NCI-H2081 (cell line): ENCODE data around the gene DHCR24.

Source experiments
- DNase-seq, 2 experiments: peaks; one replicate each; lab custom pipeline; 2025; lab: John Stamatoyannopoulos, UW

Gene DHCR24

DNA sequence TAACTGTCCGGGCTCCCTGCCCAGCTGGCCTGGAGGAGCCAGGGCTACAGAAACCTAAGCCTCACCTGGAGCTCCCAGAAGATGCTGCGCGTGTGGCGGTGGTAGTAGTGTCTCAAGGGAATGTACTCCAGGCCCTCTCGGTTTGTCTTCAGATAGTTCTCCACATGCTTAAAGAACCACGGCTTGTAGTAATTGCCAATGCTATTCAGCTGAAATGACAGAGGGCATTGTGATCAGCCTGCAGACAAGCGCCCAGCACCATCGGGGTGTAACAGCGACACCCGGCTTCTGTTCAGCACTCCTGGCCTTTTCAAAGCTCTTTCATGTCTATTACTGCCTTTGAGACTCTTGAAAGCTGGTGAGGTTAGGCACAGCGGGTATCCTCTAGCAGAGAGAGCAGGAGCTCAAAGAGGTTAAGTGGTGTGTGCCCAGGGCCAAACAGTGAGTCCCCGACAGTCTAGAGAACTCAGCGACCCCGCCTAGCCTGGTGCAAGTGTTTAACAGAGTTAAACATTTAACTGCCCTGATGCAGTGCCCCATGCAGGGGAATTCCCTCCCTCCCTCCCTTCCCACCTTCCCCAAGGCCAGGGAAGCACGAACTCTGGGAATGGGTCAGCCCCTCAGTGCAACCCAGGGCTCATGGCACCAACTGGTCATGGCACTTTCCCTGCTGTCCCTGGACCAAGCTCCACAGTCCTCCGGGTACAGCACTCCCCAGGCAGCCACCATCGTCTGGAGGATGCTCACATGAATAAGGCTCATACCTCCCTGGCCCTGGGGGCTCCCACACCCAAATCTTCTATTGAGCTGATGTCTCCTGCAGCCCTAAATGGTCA, 21.5 kb downstream of the DHCR24 start:
- no peak for DNase-seq

DNA sequence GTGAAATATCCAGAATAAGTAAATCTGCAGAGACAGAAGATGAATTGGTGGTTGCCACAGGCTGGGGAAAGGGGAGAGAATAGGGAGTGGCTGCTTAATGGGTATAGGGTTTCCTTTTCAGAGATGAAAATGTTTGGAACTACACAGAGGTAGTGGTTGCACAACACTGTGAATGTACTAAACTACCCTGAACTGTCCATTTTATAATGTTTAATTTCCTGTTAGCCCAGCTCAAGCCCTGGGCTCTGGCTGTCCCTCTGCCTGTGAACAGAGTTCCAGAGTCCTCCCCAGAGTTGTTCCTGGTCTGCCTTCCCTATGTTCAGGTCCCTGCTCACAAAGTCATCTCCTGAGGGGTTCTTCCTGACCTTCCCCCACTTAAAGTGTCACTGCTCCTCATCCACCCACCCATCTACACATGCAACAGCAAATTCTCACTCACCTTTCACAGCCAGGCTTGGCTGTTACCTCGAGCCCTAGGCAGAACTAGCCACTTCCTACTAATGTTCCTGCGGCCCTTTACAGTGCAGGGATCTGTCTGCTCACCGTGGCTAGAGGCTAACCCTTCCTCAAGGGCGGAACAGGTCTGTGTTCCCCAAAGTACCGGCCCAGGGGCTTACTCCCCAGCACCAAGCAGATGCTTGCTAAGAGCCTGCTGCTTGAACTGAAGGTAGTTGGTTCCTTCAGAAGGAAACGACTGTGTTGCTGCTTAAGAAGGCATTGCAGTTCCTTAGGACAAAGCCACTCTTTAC, 22.4 kb downstream of the DHCR24 start:
- DNase-seq = no peak

DNA sequence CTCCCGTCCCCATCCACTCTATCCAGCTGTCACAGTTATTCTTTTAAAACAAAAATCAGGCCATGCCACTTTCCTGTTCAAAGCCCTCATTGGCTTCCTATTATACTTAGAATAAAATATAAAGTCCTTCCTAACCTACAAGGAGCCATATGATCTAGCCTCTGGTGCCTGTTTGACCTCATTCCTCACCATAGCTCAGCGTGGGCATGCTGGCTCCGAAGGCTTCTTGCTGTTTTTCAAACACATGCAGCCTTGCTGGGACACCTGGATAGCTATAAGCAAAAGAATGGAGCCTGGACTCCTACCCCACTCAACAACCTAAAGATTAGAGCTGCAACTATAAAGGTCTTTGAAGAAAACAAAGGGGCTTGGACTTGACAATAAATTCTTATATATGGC, 23.7 kb downstream of the DHCR24 start:
- DNase-seq = no peak

DNA sequence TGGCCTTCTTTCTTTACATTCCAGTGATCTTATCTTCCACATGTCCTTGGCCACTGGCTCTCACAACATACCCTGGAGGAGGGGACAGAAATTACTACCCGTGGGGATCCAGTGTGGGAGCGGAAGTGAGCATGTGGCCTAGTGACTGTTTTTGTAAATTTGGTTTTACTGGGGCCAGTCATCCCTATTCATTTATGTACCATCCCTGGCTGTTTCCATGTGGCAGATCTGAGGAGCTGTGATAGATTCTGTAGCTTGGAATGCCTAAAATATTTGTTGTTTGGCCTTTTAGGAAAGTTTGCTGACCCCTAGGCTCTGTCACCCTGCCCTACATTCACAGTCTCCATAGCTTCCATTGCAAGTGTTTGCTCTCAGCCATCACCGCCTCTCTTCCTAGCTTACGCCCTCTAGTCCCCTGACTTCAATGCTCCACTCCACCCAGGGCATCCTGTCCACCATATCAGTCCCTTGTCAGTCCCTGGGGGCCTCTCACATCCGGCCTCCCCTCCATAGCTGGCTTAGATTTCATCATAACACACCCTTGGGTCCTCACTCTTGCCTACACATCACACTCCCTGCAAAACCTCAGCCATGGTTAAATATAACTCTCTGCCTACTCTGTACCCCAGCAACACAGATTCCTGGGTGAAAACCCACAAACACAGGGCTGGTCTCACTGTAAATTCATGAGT, 25.8 kb downstream of the DHCR24 start:
- no peak for DNase-seq

DNA sequence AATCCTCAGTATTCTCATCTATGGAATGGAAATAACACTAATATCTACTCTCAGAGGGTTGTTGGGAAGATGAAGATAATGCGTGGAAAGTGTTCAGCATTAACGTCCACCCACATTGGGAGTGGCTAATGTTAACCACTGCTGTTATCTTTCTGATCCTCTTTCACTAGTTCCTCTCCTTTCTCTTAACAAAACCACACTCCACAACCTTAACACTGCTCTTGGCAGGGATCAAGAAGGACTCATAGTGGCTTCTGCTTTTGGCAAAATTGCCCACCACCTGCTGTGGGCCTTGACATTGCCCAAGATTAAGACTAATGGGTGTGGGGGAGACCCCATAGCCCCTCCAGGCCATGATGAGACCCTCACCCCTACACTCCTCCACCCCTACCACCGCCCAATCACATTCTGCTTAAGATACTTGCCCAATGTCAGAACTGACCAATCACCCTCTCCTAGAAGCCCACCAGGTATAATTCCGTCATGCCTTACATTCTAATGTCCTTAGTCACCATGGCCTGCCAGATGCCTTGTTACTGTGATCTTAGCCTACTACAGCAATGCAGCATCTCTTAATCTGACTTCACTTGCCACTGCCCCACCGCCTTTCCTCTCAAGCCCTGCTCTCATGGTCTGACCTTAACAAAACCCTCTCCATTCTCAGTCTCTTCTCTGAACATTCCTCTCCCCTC, 27.1 kb downstream of the DHCR24 start:
- no peak for DNase-seq

DNA sequence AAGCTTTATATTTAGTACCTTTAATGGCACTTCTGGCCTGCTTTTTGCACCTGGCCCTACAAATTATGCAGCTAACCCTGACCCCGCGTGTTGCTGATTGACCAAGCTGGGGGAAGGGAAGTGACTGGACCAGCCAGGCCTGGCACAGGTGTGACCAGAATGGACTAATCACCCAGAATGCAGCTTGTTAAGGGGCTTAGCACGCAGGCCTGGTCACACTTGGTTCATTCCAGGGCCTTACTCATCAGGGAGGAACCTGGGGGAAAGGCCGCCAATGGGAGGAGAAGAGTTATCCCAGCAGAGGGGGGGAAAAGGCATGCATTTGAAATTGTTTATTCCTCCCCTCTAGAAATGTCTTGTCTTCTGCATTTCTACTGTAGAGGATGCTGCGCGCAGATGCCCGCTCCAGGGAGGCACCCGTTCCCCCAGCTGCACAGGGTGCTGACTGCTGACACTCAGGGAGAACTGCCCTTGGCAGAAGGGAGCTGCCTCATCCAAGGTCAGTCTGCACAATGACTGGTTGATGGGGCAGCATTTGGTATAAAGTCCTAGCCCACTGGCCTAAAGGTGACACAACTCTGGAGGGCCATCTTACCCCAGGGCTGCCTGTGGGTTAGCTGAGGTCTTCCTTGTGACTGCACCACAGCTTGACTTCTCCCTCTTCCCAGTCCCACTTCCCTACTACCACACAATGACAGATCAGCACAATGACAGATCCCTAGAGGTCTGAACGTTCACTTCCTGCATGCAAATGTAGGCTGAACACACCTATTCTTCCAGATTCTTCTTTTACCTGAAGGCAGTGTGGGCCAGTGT, 29.0 kb downstream of the DHCR24 start:
- DNase-seq = no peak

DNA sequence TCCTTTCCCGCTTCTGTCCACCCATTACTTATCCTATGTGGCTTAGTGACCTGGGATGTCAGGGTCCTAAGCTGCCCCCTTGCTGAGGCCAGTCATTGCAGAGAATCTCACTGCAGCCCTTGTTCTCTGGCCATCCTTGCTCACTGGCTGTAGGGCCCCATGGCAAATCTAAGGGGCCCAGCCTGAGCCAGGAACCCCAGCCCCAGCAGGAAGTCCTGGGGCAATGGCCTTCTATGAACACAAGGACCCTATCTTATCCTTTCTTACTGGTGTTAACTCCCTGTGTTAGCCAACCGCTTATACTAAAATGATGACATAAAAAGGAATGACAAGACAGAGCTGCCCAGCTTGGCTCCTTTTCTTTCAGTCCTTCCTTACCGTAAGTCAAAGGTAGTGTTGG, 29.9 kb downstream of the DHCR24 start:
- DNase-seq = no peak

DNA sequence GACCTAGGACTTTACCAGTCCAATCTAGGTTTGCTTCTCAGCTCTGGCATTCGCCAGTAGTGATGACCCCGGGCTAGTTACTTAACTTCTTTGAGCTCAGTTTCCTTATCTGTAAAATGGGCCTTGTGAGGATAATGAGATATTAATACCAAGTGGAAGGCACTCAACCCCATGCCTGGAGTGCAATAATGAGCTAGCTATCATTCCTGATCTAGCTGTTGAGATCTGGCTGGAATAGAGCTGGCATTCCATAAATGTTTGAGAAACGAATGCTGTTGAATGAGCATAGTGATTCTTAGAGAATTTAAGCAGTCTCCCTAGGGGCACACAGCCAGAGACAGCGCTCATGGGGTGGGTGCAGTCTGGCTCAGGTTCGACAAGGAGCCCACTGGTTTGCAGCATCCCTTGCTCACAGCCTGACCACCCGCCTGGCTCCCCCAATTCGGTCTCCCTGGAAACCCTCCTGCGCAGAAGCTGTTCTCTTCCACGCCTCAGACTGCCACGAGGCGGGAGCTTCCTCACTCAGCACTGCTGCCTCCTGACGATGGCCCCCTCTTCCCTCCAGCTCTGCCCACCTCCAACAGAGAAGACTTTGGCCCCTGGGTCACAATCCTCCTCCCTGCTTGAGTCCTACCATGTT, 32.5 kb downstream of the DHCR24 start:
- no peak for DNase-seq

DNA sequence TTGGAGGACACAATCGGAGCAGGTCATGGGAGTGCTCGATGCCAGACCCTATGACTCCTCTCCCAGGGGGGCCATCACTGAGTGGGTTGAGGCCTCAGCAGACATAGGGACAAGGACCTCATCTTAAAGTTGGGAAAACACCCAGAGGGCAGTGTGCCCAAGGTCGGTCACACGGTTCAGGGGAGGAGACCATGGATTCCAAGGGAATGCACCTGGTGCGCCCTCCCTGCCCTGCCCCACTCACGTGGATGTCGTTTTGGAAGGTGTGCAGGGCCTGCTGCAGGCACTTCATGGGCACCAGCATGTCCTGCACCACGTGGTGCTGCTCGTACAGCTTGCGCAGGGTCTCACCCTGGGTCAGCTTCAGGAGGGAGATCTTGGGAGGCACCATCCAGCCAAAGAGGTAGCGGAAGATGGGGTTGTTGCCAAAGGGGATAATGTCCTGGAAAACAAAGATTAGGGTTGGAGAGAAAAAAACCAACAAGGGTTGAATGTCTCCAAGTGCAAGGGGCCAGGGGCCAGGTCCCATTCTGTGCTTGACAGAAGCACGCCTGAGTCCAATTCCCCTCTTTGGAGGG, 33.1 kb downstream of the DHCR24 start:
- no peak for DNase-seq

DNA sequence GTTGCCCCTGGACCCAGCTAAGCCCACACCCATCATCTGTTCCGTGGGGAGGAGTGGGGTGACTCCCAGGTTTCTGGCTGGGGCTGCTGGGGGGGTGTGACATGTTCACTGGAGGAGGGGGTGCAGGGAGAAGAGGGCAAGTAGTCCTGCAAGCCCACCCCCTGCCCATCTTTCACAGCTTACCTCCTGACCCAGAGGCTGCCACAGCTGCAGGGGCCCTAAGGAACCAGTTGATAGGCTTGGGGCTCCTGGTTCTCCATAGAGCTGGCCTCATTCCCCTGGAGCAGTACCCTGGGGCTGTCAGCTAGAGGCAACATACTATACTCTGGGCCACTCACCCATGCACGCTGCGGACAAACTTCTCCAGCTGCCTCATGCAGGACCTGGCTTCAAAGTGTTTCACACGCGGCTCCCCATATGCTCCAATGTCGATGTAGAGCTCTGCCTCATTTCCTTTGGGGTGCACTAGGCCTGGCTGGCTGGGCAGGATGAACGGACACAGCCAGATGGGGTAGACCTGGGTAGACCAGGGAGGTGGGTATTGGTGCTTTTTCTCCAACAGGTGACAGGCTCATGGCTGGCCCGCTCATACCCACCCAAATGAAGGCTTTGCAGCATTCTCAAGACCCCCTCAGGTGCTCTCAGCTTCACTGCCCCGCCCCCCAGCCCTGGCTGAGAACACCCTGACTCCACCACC, 33.8 kb downstream of the DHCR24 start:
- DNase-seq = no peak

DNA sequence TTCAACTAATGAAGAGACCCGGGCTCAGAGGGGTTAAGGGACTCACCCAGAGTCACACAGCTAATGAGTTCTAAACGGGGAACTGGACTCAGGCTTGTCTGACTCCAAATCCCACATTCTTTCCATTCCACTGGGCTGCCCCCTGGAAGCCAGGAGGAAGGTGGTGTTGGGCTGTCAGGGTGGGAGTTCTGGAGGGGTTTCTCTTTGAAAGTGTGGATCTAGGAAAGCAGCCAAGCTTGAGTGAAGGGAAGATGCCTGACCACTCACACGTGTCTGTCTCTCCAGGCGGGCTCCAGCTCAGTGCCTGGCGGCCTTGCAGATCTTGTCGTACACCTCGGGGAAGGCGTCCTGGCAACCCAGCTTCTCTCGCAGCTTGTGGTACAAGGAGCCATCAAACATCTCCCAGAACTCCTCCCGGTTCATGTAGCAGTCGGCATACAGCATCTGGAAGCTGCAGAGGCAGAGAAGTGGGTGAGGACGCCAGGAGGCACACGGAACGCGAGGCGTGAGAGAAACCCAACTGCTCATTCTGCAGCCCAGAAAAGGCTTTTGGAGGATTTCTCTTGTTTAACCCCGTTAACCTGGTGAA, 35.0 kb downstream of the DHCR24 start:
- DNase-seq = no peak

DNA sequence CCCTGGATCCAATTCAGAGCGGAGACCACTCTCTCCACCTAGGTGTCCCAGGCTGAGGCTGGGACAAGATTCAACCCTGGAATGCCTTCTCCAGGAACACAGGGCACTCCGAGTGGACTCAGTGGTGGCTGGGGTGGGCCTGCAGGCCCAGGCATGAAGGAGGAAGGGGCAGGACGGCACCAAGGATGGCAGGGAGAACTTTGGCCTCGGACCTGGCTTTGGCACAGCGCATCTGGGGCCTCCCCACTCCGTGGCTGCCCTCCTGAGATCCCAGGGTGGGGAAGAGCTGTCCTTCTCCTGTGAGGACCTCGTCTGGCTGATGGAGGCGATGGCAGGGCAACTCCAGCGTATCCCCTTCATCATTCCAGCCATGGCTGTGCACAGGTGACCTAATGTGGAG, 35.6 kb downstream of the DHCR24 start:
- no peak for DNase-seq

DNA sequence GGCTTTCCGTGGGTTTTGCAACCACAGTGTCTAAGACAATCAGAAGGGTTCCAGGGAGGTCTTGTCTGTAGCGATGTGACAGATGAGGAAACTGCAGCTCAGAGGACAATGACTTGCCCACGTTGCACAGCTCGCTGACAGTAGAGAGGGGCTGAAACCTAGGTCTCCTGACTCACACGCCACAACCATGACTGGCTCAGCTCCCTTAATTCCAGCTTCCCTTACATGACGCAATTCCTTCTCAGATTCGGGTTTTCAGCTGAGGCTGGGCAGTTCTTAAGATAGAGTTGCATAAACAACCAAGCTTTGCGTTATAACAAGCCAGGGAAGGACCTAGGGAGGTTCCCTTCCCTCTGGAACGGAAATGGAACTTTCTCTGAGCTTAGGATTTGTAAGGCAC, 36.3 kb downstream of the DHCR24 start:
- no peak for DNase-seq

DNA sequence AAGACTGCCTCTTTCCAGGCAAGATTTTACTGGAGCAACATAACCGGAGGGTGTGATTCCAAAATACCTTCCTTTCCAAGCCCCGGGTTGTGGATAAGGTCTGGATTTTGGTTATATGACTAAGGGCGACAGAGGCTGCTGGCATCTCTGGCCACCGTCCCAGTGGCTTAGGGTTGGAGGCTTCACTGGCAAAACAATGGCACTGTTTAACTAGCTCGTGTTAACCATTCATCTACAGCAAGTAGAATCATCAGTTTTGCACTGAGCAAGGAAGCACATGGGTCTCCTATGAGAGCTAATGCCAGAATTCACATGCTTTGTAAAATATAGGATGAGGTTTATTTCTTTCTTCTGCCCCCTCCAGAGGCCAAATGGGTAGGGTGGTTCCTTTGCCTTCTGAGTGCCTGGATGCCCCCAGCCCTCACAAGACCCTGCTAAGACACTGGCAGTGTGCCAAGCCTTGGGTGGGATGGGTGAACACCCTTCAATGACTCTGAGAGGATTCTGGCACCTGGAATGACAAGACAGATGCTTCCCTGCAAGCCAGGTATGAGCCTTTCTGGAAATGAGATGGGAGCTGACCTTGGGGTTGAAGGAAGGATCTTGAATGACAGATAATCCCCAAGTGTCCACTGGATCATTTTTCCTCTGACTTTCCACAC, 36.8 kb downstream of the DHCR24 start:
- no peak for DNase-seq

DNA sequence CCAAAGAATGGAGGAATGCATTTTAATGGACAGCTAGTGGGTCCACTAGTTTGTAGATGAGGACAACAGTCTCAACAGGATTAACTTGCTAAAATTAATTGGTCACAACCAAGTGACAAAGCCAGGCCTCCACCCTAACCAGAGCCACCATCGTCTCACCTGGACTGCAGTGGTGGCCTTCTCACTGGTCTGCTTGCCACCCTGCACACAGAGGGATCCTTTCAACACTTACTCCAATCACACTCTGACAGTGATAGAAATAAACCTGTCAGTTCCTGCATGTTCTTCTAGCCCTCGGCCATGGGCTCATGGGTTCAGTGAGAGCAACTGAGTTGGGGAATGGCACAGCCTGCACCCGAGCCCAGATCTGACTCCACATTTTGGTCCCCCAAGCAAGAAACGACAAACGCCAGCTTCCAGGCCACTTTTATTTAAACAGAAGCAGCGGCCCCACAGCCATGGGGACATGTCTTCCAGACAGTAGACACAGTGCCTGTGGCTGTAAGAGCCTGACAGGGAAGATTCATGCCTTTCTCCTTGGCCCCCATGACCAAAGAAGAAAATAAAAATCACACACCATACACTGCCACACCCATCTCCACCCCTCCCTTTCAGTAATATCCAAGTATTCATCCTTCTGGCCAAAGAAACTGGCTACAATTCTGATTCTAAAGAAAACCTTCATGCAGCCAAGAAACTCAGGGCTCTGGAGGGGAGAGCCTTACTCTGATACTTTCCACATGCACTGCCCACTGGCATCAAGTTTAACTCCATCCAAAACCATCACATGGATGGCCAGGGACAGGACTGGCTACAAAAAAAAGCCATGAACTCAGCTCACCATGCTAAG, 37.6 kb downstream of the DHCR24 start:
- DNase-seq = no peak

DNA sequence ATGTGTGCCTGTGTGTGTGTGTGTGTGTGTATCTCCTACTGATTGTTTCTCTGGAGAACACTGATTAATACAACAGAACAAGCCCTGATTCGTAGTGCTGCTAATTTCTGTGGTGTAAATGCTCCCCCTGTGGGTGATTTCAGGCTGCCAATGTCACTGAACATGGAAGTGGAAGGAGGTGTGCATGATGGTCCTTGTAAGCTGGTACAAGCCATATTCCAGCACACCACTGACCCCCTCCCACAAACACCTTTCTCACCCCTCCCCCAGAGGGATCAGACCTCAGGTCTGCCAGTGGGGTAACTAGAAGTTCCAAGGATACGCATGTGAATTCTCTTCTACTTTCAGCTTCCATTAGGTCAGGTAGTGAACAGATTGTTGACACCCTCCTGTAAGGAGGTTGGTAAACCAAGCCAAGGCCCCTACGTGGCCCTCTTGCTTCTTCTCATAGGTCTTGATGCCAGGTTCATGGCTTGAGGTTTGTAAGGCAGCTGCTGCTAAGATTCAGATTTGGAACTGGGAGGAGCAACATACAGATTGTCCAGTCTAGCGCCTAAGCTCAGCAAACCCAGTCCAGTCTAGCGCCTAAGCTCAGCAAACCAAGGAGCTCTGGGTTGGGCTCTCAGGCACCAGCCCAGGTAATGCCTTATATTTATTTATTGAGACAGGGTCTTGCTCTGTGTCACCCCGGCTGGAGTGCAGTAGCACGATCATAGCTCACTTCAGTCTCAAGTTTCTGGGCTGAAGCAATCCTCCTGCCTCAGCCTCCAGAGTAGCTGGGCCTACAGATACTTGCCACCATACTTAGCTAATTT, 38.7 kb downstream of the DHCR24 start:
- DNase-seq = no peak

DNA sequence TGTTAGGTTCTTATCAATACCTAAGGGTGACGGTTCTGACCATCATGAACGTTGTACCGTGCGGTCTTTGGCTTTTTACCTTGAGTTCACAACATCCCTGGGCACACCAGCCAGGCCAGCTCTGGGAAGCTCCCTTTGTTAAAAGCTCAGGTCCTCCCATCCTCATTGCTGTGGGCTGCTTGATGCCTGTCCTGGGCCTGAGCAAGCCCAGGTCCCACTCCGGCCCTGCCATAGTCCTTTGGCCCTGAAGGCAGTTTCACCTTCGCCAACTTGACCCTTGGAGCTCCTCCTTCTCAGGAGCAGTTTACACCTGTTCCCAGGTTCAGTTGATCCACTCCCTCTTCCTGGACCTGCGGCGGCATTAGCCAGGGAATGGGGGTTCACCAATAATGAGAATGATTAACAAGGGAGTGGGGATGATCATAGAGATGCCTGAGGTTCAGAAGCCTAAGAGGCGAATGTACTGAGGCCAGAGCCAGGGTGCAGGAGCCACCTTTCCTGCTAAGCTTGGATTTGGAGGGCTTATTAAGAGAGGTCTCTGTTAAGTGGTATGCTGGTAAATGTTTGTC, 40.2 kb downstream of the DHCR24 start:
- DNase-seq = no peak
